Esophagus muscularis mucosa (tissue), 4 donors: ENCODE results near the gene CNPY2. TPM values are rescaled to one million over a fixed set of nuclear protein-coding genes. Genes with fewer than 3 reads are reported as not detected.
"Not testable (repeated sequence)": the region's sequence is repeated elsewhere in the genome, so short reads cannot be mapped to it uniquely, and the experiment has no call there.

Experiments
- DNase-seq: peaks from one replicate; pipeline ENCODE4 v3.0.0-alpha.2; 2017; ENCODE audit errors: extremely low spot score
- H3K27ac ChIP-seq, 4 donors: fragments of 200-600 bp; sonication (generic); replicated peaks in 1 of 4; 1 replicate in 3 of 4; 2 replicates in 1 of 4; pipeline ENCODE4 v1.5.1; 2016 to 2019; ENCODE audit warnings: mild to moderate bottlenecking in 1 of 4
- H3K27me3 ChIP-seq, 4 donors: fragments of 200-600 bp; sonication (generic); one replicate each; pipeline versions ENCODE4 v1.5.1 to v1.6.0; 2016 to 2019
- H3K36me3 ChIP-seq, 4 donors: fragments of 200-600 bp; sonication (generic); one replicate each; pipeline ENCODE4 v1.5.1; 2016 to 2019
- H3K4me1 ChIP-seq, 4 donors: fragments of 200-600 bp; sonication (generic); one replicate each; pipeline ENCODE4 v1.5.1; 2016 to 2019
- H3K4me3 ChIP-seq, 4 donors: fragments of 200-600 bp; sonication (generic); 1 replicate in 2 of 4; 2 replicates in 2 of 4; pipeline ENCODE4 v1.5.1; 2016 to 2019; ENCODE audit warnings: mild to moderate bottlenecking in 4 of 4, moderate library complexity in 1 of 4
- H3K9me3 ChIP-seq, 4 donors: fragments of 200-600 bp; sonication (generic); 1 replicate in 3 of 4; 2 replicates in 1 of 4; pipeline ENCODE4 v1.5.1; 2016 to 2019
- CTCF ChIP-seq, 3 experiments: fragments of 200-600 bp in 2 of 3; fragments of 450-650 bp in 1 of 3; sonication (generic) in 2 of 3; IDR thresholded peaks; one replicate each; pipeline ENCODE4 v1.5.1; 2017 to 2019; ENCODE audit warnings: antibody characterized with exemption in 3 of 3, mild to moderate bottlenecking in 2 of 3, moderate library complexity in 1 of 3
- EP300 ChIP-seq: sonication (generic); formaldehyde crosslinking; IDR thresholded peaks from one replicate; pipeline ENCODE4 v1.6.1; 2017; ENCODE audit warnings: antibody characterized with exemption
- POLR2A ChIP-seq: fragments of 450-650 bp; IDR thresholded peaks from one replicate; pipeline ENCODE4 v1.6.1; 2017; ENCODE audit warnings: antibody characterized with exemption, moderate library complexity, mild to moderate bottlenecking, low read depth
- POLR2AphosphoS5 ChIP-seq, 2 donors: sonication (generic); formaldehyde crosslinking; IDR thresholded peaks; one replicate each; pipeline ENCODE4 v1.6.1; 2017; ENCODE audit warnings: antibody characterized with exemption in 2 of 2
- WGBS: methylation state at CpG from one replicate; pipeline ENCODE4 v1.1.5; 2018; 5-methylcytosine and 5-hydroxymethylcytosine counted together
- intact Hi-C: fragments of 100-400 bp; cut with DNase I; formaldehyde crosslinking; loops from one replicate; pipeline ENCODE4 v1.15.1; 2023
- total RNA-seq, 4 donors: library from RNA; depleted of rRNA; stranded (reverse); fragments of >200 nt; gene quantifications; one replicate each; pipeline versions ENCODE4 v1.1.0 to v1.2.1, GENCODE V29; 2016

The CNPY2 gene
- total RNA-seq, 4 donors from 2014 or later = 48.8 to 61.5 (median 50.3) TPM

DNA sequence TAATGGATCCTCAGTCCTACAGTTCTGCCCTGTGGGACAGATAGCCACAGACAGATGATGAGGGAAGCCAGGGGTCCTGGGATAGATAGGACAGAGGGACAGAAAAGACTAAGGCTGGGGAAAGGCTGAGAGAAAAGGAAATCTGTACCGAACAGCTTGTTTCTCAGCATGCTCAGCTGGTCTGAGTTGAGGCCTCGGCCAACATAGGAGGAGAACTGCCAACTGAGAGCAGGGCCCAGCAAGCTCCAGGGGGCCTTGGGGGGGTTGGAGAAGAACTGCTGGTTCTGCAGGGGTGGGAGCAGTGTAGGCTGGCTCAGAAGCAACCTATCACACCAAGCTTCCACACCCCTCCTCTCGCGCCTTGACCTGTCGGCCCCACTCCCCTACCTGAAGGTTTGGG, 33.0 kb upstream of the CNPY2 start:
- TF ChIP-seq EP300 (no peak), CTCF (IDR thresholded peaks at IDR 0.05) (no peak), POLR2AphosphoS5 (IDR thresholded peaks at IDR 0.05) (no peak), POLR2A (no peak)
- H3K27ac ChIP-seq = no peak overlapping the region
- peaks cover 75 to 100% (median 98%) of the 10 kb centered on the region in 4 donors for H3K36me3 ChIP-seq
- H3K4me1 ChIP-seq = no peaks in the 10 kb centered on the region
- H3K9me3 ChIP-seq = no peaks in the 10 kb centered on the region
- no peaks in the 10 kb centered on the region for H3K27me3 ChIP-seq
- WGBS = 93% methylated on average over 4 of the region's 5 CpGs
- H3K4me3 ChIP-seq = no peak overlapping the region
- no peak for DNase-seq
- intact Hi-C loops = no loop called here

DNA sequence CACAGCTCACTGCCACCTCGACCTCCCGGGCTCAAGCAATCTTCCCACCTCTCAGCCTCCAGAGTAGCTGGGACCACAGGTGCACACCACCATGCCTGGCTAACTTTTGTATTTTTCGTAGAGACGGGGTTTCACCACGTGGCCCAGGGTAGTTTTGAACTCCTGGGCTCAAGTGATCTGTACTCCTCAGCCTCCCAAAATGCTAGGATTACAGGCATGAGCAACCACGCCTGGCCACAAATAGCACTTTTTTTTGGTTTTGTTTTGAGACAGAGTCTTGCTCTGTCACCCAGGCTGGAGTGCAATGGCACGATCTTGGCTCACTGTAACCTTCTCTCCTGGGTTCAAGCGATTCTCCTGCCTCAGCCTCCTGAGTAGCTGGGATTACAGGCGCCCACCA, 31.5 kb upstream of the CNPY2 start:
- H3K36me3 ChIP-seq = peaks cover 76 to 100% (median 98%) of the 10 kb centered on the region in 4 donors

GRCh38 chr12:56346675-56347074, 30.9 kb upstream of the CNPY2 start:
- DNase-seq = no peak
- WGBS = 59% methylated on average over 5 of the region's 7 CpGs
- no peak overlapping the region for H3K27ac ChIP-seq
- H3K36me3 ChIP-seq = peaks cover 70 to 100% (median 96%) of the 10 kb centered on the region in 4 donors
- H3K4me1 ChIP-seq = no peaks in the 10 kb centered on the region
- no peaks in the 10 kb centered on the region for H3K27me3 ChIP-seq
- intact Hi-C loops = no loop called here
- no peak overlapping the region for H3K4me3 ChIP-seq
- no peaks in the 10 kb centered on the region for H3K9me3 ChIP-seq
- TF ChIP-seq EP300 (no peak), CTCF (IDR thresholded peaks at IDR 0.05) (no peak), POLR2A (no peak), POLR2AphosphoS5 (IDR thresholded peaks at IDR 0.05) (no peak)

More for the DNA sequence above, 31.5 kb upstream of the CNPY2 start:
- H3K27me3 ChIP-seq, H3K9me3 ChIP-seq, H3K4me1 ChIP-seq, H3K27ac ChIP-seq, H3K4me3 ChIP-seq, intact Hi-C loops, DNase-seq: not testable (repeated sequence)
- WGBS = 77% methylated on average over 9 of the region's 9 CpGs

DNA sequence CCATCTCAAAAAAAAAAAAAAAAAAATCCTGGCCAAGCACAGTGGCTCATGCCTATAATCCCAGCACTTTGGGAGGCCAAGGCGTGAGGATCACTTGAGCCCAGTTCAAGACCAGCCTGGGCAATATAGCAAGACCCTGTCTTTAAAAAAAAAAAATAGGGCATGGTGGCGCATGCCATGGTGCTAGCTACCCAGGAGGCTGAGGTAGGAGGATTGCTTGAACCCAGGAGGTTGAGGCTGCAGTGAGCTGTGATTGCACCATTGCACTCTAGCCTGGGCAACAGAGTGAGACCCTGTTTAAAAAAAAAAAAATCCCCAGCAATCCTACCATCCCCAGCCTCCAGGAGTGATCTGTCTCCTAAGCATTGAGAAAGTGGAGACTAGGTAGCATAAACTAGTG, 26.5 kb upstream of the CNPY2 start:
- H3K27ac ChIP-seq, H3K27me3 ChIP-seq, intact Hi-C loops, H3K4me1 ChIP-seq, H3K4me3 ChIP-seq, H3K9me3 ChIP-seq, DNase-seq: not testable (repeated sequence)
- WGBS = 92% methylated on average over 2 of the region's 2 CpGs
- H3K36me3 ChIP-seq = peaks cover 28 to 63% (median 52%) of the 10 kb centered on the region in 4 donors

DNA sequence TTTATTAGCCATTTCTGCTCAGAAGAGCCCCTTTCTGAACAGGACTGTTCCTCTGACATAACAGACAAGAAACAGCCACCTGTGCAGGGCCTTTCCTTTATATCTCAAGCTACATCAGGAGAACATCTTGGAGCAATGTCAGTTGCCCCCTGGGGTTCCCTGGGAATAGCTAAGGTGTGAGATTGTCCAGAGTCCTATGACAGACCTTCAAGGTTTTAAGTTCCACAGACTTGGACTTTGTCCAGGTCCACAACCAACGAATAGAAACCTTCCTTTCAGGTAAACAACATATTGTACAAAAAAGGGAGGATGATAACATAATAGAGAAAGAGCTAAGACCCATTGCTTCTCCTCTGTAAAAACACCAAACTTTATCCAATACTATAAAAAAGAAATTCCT, 25.8 kb upstream of the CNPY2 start:
- H3K27me3 ChIP-seq = no peaks in the 10 kb centered on the region
- no peak overlapping the region for H3K4me3 ChIP-seq
- WGBS = 37% methylated on average over 1 of the region's 1 CpG
- no peak for DNase-seq
- TF ChIP-seq CTCF (IDR thresholded peaks at IDR 0.05) (no peak), POLR2A (no peak), EP300 (no peak), POLR2AphosphoS5 (IDR thresholded peaks at IDR 0.05) (no peak)
- no peaks in the 10 kb centered on the region for H3K4me1 ChIP-seq
- no peaks in the 10 kb centered on the region for H3K9me3 ChIP-seq
- H3K36me3 ChIP-seq = peaks cover 24 to 56% (median 46%) of the 10 kb centered on the region in 4 donors
- no peak overlapping the region for H3K27ac ChIP-seq
- intact Hi-C loops = no loop called here

DNA sequence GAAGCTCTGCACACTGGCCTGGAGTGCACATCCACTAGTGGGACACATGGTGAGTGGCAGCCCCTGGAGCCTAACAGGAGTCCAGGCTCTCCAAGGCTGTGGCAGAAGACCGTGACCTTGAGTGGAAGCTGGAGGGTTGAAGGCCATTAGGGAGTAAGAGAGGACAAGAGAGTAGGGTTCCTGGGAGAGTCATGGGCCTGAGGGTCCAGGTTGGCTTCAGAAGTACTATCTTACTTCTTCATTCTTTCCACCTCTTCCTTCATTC, 23.3 kb upstream of the CNPY2 start:
- intact Hi-C loops = no loop called here
- no peak overlapping the region for H3K27ac ChIP-seq
- DNase-seq = no peak
- no peak for TF ChIP-seq POLR2AphosphoS5 (IDR thresholded peaks at IDR 0.05)
- no peak for TF ChIP-seq POLR2A
- TF ChIP-seq EP300 = no peak
- TF ChIP-seq CTCF (IDR thresholded peaks at IDR 0.05) = no peak
- H3K4me1 ChIP-seq = peaks cover 4 to 8% (median 6%) of the 10 kb centered on the region in 4 donors
- H3K9me3 ChIP-seq = no peaks in the 10 kb centered on the region
- H3K36me3 ChIP-seq = peaks cover 11 to 31% (median 22%) of the 10 kb centered on the region in 4 donors
- H3K27me3 ChIP-seq = no peaks in the 10 kb centered on the region
- WGBS = 80% methylated on average over 1 of the region's 1 CpG
- no peak overlapping the region for H3K4me3 ChIP-seq
